ENCODE measurements around the gene CBX4. TPM values are rescaled to one million over a fixed set of nuclear protein-coding genes. Genes with fewer than 3 reads are reported as not detected.

The CBX4 gene
- total and polyA plus RNA-seq, 2 of the 4 experiments (the other 2 are of a cell fraction), result 3.2 to 9.4 TPM

GRCh38 chr17:79873583-79873982, 34.3 kb upstream of the CBX4 start:
- Histone ChIP-seq H3K36me3 (ENCODE audit: control insufficient read depth, insufficient read depth, low read length) (no peaks in the 10 kb centered on the region), H4K8ac (ENCODE audit: low read depth in 2 of 2, low read length in 2 of 2) (no peak overlapping the region), H3K23ac (ENCODE audit: low read depth, low read length) (no peak overlapping the region), H3K18ac (ENCODE audit: low read depth, low read length) (no peak overlapping the region), H3K9me1 (ENCODE audit: insufficient read depth, low read length) (no peaks in the 10 kb centered on the region), H3K27ac (ENCODE audit: insufficient read depth, low read length) (no peak overlapping the region), H2AK5ac (ENCODE audit: low read depth, low read length) (no peak overlapping the region), H3K4me3 (ENCODE audit: insufficient read depth, low read depth, low read length) (no peak overlapping the region), H2BK120ac (ENCODE audit: low read depth, low read length) (no peak overlapping the region), H3K4me2 (ENCODE audit: low read depth, low read length) (no peak overlapping the region), H3K56ac (ENCODE audit: extremely low read depth, insufficient read depth, low read length) (no peak overlapping the region), H3K4ac (ENCODE audit: low read depth, low read length) (no peak overlapping the region), H3K14ac (replicated peaks; ENCODE audit: low read depth, low read length) (no peak overlapping the region), H2AK9ac (replicated peaks; ENCODE audit: low read depth, low read length, poor library complexity) (no peak overlapping the region), H3K79me1 (ENCODE audit: low read depth in 1 of 2, low read length in 2 of 2) (no peaks in the 10 kb centered on the region), H2BK15ac (ENCODE audit: low read depth, low read length) (no peak overlapping the region), H3K9ac (ENCODE audit: low read depth, low read length) (no peak overlapping the region), H4K91ac (ENCODE audit: insufficient read depth, low read depth, low read length) (no peak overlapping the region), H3K27me3 (ENCODE audit: control insufficient read depth, insufficient read depth, low read length) (peaks cover 33% of the 10 kb centered on the region), H3K9me3 (ENCODE audit: control insufficient read depth, insufficient read depth, low read length) (no peaks in the 10 kb centered on the region), H4K20me1 (ENCODE audit: insufficient read depth, low read length) (no peaks in the 10 kb centered on the region), H4K5ac (ENCODE audit: low read depth, low read length) (no peak overlapping the region), H3K4me1 (ENCODE audit: control insufficient read depth, insufficient read depth, low read length) (no peaks in the 10 kb centered on the region), H2AFZ (replicated peaks; ENCODE audit: low read length, poor library complexity) (no peak overlapping the region), H2BK5ac (ENCODE audit: low read depth, low read length, poor library complexity, severe bottlenecking) (no peak overlapping the region), H2BK20ac (ENCODE audit: low read depth, low read length) (no peak overlapping the region)
- intact Hi-C loops (cut with micrococcal nuclease) (no loop called here), dilution Hi-C loops (cut with HindIII; ENCODE audit: low sequenced_read_pairs, unreplicated experiment) (no loop called here), in situ Hi-C loops (cut with MboI; ENCODE audit: low sequenced_read_pairs) (no loop called here)
- ChIA-PET CTCF (no interaction called here), POLR2A (ENCODE audit: unreplicated experiment) (no interaction called here)
- TF ChIP-seq RAD21 (IDR thresholded peaks at IDR 0.05; ENCODE audit: low read length), result no peak
- TF ChIP-seq FOS (IDR thresholded peaks at IDR 0.05; ENCODE audit: low read depth, low read length), result no peak
- TF ChIP-seq SMC3 (IDR thresholded peaks at IDR 0.05; ENCODE audit: low read depth, low read length), result no peak
- no peak for DNase-seq
- no TSS peak for BruUV-seq (replicated peaks)
- no CpG with 5 or more reads among the region's 9 CpGs for WGBS, 2 experiments (ENCODE audit: extremely low coverage in 2 of 2, insufficient read length in 1 of 2)
- ATAC-seq (ENCODE audit: low read depth), result no peak

Measured in IMR-90 (cell line).